Stimulated activated CD8-positive, alpha-beta memory T cell treated with anti-CD3 and anti-CD28 coated beads, Interleukin-15, amount 100 ng/mL, for 48 hours (primary cell): ENCODE data around the gene CHCHD3.
"Not testable (repeated sequence)": the region's sequence is repeated elsewhere in the genome, so short reads cannot be mapped to it uniquely, and the experiment has no call there.

Experiments
- DNase-seq, 2 donors: peaks; one replicate each; pipeline ENCODE4 v3.0.0-alpha.2; 2020; ENCODE audit warnings: low read depth in 2 of 2

The CHCHD3 gene

GRCh38 chr7:132953468-132953867 is 128.4 kb downstream of the CHCHD3 start:
- DNase-seq, result no peak

- DNase-seq, result no peak
Measured at GRCh38 chr7:132950725-132951124, 131.2 kb downstream of the CHCHD3 start.

DNA sequence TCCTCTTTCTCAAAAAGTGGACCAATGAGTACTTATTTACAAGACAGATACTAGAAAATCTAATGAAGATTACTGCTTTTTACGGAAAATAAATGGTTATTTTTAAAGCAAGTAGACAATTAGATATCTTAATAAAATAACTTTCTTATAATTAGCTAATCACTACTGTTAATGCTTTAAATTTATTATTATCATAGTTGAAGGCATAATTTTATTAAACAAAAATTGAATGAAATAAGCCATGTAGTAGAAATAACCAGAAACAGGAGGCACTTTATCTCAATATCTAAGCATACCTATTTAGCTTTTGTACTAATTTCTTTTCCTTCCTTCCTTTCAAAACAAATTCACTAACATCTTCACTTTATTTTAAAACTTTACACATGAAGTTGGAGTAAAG is 134.9 kb downstream of the CHCHD3 start:
- DNase-seq, result no peak

GRCh38 chr7:132944774-132945173 is 137.1 kb downstream of the CHCHD3 start:
- DNase-seq, result no peak

DNA sequence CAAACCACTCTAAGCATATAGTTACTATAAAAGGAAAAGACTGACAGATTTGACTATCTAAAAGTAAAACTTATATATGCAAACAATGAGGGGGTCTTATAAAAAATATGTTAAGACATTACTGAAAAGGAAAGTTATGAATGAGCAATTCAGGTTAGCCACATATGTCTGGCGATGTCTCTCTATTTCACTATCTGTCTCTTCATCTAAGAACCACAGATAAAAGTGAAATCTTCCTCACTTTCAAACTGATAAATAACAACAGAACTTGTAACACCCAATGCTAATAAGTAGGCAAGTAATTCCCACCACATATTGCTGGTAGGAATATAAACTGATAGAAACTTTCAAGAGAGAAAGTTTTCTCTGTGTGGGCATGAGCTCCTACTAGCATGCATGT is 138.2 kb downstream of the CHCHD3 start:
- no peak for DNase-seq

DNA sequence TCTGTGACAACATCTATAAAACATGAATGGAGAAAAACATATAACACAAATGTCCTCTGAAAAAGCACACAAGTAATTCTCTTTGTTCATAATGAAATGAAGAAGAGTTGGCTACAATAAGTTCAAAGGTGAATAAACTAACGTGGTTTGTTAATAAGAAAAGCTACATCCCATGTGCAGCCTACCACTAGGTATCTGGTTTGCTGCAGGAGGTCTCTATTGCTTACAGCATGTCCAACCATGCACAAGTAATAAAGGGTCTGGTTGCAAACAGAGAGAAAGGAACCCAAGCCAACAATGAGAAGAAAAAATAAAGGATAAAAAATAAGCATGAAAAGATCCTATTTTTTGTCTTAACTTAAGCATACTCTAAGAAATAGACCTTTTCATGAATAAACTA is 139.2 kb downstream of the CHCHD3 start:
- DNase-seq, result no peak

DNA sequence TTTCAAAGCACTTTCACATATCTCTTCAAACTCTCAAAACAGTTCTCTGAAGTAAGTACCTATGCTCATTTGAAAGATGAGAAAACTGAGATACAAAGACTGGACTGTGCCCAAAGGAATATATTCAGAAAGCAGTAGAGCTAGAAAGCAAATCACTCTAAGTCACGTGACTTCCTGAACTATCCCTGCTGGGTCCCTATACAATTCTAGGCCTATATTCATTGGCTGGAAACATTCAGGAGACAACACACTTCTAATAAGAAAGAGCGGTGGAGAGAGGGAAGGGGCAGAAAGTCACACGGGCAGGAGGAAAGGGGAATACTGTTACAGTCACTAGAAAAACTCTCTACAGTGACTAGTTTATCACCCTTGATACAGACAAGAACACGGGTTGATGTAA is 140.0 kb downstream of the CHCHD3 start:
- no peak for DNase-seq

- DNase-seq, result no peak
Measured at GRCh38 chr7:132941428-132941827, 140.5 kb downstream of the CHCHD3 start.

DNA sequence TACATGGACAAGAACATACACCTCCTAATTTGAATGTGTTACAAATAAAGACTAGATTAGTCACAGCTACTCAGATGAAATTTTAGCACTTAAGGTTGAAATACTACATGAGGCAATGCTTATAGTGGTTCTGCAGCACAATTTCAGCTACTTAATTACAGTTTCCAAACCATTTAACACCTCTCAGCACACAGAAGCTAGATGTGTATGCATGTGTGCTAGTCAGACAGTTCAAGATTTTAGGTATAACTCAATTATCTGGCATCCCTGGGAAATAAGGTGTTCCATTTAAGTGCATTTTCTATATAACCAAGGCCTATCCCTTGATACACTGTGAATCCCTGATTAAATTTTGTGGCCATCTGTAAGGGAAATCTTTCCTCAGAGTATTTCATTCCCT is 141.8 kb downstream of the CHCHD3 start:
- DNase-seq, result no peak

DNA sequence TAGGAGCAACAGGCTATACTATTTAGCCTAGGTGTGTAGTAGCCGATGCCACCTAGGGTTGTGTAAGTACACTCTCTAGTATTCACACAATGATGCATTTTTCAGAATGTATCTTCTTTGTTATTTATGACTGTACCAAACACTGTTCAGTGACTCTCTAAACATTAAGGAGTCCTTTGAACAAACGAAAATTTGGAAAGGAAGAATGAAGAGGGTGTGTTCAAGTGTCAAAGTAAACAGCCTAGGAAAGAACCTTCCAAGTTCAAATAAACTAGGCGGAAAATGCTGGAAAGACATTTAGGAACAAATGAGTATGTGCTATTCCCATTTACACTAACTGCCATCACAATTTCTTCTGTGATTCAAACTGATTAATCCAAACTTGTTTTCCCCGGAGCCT is 142.4 kb downstream of the CHCHD3 start:
- DNase-seq, result no peak

GRCh38 chr7:132937286-132937685 is 144.6 kb downstream of the CHCHD3 start:
- no peak for DNase-seq

GRCh38 chr7:132935608-132936007 is 146.3 kb downstream of the CHCHD3 start:
- no peak for DNase-seq

DNA sequence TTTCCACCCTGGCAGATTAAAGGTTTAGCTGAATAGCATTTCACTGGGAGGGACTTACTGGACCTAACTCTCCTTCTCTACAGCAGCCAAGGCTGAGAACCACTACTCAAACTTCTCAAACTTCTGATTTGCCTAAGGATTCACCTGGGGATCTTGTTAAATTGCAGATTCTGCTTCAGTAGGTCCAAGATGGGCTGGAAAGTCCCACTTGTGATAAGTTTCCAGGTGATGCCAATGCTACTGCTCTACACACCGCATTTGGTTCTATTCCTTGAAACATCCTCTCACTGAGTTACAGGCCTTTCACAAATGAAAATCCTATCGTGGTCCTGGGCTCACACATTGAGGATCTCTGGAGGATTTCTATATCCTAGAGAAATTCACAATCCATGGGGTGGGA is 147.9 kb downstream of the CHCHD3 start:
- no peak for DNase-seq

DNA sequence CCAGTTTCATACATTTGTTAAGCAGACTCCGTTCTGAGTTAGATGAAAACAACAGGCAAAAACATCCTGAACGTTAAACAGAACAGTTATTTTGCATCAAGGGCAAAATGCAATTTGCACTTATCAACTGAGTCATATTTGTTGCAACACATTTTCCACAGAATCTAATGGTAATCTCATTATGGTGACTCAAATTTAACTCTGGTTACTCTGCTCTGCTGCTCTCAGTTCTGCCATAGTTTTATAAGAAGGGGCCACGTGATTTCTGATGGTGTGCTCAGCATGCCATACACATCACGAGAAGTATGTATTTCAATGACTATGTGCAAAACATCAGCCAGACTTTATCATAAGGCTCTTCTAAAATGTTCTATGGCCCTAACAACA is 148.8 kb downstream of the CHCHD3 start:
- DNase-seq, result peak in 1 of 2 donors; percentile 1

DNA sequence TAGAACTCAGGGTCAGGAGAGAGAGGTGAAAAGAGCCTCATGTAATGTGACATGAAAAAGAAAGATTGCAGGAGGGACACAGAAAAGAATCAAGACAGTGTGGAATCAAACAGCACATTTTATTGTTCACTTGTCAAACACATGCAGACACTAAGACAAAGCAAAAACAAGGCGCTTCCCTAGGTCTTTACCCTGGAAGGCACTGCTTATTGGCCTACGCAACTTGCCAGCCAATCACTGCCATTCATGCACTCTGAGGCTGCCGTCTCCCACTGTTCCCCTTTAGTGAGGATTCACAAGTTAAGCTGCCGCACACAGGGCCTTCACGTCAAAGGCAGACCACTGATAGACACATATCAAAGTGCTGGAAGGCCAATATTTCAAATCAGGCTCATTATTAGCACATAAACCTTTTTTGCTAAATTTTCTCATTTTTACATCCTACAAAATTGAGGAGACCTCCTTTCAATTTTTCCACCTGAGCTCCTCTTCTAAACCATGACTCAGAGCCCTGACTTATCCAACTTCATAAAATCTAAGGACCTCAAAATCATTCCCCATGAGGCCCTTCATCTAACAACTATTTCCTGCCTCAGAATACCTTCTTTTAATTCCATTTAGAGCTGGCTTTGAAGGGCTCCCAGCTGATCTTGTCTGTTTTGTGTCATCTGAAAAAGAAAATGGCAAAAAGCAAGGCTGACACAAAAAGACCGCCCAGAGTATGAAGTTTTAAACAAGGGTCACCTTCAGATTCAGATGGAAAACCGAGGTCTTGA is 149.4 kb downstream of the CHCHD3 start:
- DNase-seq, result no peak

DNA sequence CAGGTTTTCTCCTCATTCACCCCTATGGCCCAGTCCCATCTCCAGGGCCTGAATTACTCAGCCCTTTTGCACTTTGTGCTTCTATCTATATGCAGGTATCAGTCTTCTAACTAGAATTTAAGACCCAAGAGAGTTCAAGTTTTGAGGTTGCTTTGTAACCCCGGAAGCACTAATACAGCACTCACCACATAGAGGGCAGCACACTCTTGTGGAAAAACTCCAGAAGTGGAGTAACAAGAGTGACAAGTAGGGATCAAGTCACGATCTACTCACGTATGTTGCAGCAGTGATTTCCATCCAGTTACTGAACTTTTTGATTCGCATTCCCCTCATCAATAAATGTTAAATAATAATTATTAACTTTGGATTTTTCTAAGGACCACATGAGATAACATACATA is 151.0 kb downstream of the CHCHD3 start:
- no peak for DNase-seq

DNA sequence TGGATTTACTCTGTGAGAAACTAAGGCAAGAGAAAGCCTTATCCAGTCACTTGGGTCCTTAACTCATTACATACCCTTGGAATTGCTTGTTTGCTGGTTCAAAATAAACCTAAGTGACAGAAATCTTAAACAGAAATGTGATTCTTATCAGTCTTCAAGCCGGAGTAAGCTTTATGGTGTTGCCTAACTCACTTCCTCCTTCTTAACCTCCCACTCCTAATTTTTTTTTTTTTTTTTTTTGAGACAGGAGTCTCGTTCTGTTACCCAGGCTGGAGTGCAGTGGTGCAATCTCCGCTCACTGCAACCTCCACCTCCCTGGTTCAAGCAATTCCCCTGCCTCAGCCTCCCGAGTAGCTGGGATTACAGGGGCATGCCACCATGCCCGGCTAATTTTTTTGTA is 151.9 kb downstream of the CHCHD3 start:
- DNase-seq, result not testable (repeated sequence)

- no peak for DNase-seq
Measured at GRCh38 chr7:132919771-132920170, 162.1 kb downstream of the CHCHD3 start.

DNA sequence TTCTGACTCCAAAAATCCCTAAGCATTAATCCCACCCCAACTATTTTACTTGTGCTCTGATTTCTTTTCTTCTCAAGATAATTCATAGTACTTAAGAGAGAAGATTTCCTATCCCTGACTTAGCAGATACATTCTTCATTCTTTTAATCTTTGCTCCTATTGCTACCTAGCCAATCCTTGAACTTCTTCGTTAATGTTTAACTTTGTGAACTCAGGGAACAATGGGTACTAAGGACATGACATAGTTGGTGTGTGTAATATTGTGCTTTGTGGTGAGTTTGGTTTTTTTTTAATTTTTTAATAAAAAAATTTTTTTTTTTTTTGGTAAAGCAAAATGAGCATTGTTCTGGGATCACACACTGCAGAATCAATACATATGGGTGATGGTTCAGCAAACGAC is 166.2 kb downstream of the CHCHD3 start:
- no peak for DNase-seq

GRCh38 chr7:132910657-132911056 is 171.2 kb downstream of the CHCHD3 start:
- no peak for DNase-seq

DNA sequence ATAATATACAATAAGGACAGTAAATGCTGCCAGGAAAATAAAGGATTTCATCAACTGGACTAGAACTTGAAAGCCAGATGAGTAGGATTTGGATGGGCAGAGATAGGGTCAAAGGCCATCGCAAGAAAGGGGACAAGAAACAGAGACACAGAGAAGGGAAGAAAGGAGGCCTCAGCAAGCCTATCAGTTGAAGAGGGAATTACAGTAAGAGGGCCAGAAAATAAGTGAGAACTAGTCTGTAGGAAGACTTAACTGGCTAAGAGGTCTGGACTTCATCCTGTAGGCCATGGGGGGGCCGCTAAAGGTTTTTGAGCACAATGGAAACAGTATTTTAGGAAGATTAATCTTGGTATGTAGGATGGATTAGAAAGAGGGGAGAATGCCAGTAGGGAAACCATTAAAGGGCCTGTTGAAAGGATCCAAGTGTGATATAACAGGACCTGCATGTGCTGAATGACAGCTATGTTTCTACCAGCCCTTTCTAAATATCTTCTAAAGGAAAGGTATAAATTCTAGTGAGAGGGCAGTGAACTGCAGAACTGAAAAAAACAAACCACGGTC is 174.4 kb downstream of the CHCHD3 start:
- no peak for DNase-seq

DNA sequence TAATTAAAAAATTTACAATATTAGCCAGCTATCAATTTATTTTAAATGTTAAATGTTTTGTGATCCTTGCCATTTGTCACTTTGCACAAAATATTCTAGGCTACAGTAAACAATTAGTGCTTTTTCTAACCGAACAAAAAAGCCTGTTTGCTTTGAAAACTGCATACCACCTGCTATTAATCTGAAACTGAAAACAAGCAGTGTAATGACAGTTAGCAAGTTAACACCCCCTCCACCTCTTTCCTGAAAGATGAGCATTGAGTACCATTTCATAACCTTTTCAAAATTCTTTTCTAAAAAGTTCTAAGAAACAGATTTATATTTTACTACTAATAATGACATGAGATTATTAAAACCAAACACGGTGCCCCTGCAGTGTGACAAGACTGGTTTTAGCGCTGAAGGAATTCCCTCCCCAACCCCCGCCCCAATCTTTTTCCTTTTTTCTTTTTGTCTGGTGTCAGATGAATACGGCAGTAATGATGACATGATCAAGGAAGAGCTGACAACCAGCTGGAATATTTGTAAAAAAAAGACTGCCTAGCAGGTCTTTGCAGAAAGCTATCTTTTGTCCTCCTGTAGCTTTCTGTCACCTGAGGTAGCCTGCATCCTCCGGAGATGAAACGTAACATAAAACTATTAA is 175.6 kb downstream of the CHCHD3 start:
- DNase-seq, result no peak

DNA sequence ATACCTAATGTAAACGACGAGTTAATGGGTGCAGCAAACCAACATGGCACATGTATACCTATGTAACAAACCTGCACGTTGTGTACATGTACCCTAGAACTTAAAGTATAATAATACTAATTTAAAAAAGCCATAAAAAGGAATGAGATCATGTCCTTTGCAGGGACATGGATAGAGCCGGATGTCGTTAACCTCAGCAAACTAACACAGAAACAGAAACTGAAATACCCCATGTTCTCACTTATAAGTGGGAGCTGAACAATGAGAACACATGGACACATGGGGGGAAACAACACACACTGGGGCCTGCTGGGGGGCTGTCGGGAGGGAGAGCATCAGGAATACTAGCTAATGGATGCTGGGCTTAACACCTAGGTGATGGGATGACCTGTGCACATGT is 176.8 kb downstream of the CHCHD3 start:
- DNase-seq, result not testable (repeated sequence)
